Measurements from ENCODE around the gene MAP7D1. TPM values are rescaled to one million over a fixed set of nuclear protein-coding genes. Genes with fewer than 3 reads are reported as not detected.
A peak's percentile ranks its signal among the peaks of the same experiment; 100 is the strongest.

Gene MAP7D1
- total and polyA plus RNA-seq, 2 of the 13 experiments (the other 11 are each of a cell fraction or from before 2014, with no cell fraction given) = 5.6 to 7.2 TPM

- no peak for TF ChIP-seq ATF7 (IDR thresholded peaks at IDR 0.05)
- TF ChIP-seq ATF7 (CRISPR knock-in tag; IDR thresholded peaks at IDR 0.05) = no peak
- TF ChIP-seq ZNF501 (CRISPR knock-in tag; IDR thresholded peaks at IDR 0.05) = peak; percentile 67
- TF ChIP-seq EED (CRISPR knock-in tag; IDR thresholded peaks at IDR 0.05) = 0 out of 2 replicates have a peak, but pooled peaks have one; percentile 32
- TF ChIP-seq, protein P1, sequence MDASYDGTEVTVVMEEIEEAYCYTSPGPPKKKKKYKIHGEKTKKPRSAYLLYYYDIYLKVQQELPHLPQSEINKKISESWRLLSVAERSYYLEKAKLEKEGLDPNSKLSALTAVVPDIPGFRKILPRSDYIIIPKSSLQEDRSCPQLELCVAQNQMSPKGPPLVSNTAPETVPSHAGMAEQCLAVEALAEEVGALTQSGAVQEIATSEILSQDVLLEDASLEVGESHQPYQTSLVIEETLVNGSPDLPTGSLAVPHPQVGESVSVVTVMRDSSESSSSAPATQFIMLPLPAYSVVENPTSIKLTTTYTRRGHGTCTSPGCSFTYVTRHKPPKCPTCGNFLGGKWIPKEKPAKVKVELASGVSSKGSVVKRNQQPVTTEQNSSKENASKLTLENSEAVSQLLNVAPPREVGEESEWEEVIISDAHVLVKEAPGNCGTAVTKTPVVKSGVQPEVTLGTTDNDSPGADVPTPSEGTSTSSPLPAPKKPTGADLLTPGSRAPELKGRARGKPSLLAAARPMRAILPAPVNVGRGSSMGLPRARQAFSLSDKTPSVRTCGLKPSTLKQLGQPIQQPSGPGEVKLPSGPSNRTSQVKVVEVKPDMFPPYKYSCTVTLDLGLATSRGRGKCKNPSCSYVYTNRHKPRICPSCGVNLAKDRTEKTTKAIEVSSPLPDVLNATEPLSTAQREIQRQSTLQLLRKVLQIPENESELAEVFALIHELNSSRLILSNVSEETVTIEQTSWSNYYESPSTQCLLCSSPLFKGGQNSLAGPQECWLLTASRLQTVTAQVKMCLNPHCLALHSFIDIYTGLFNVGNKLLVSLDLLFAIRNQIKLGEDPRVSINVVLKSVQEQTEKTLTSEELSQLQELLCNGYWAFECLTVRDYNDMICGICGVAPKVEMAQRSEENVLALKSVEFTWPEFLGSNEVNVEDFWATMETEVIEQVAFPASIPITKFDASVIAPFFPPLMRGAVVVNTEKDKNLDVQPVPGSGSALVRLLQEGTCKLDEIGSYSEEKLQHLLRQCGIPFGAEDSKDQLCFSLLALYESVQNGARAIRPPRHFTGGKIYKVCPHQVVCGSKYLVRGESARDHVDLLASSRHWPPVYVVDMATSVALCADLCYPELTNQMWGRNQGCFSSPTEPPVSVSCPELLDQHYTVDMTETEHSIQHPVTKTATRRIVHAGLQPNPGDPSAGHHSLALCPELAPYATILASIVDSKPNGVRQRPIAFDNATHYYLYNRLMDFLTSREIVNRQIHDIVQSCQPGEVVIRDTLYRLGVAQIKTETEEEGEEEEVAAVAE (CRISPR knock-in tag; IDR thresholded peaks at IDR 0.05; ENCODE audit: borderline replicate concordance) = no peak
- peak; percentile 93 for TF ChIP-seq RAD21 (CRISPR knock-in tag; IDR thresholded peaks at IDR 0.05)
Observed at GRCh38 chr1:36134505-36135329, 21.2 kb upstream of the MAP7D1 start (continued).

DNA sequence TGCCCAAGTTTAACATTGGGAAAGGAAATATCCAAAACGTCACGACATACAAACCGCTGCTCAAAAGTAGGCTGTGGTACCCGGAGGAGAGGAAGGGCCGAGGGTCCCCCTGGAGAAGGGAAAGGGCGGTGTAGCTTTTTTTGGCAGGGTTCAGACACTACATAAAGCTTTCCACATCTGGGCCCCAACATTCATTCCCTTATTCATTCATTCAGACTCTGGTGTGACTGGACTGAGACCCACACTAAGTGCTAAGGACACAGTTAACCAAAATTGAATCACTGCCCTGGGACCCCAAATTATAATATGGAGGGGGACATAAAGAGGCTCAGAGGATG, 20.7 kb upstream of the MAP7D1 start:
- Histone ChIP-seq H3K4me1 (ENCODE audit: insufficient read depth, low read length) (peaks cover 18% of the 10 kb centered on the region), H3K4me3 (replicated peaks in 1 of 3; ENCODE audit: insufficient read depth in 1 of 3, low read depth in 2 of 3, low read length in 3 of 3) (no peak overlapping the region), H3K4me2 (ENCODE audit: low read depth, low read length) (no peak overlapping the region), H3K9ac (ENCODE audit: insufficient read depth, low read depth, low read length) (no peak overlapping the region), H4K20me1 (ENCODE audit: insufficient read depth, low read length) (no peaks in the 10 kb centered on the region), H3K79me2 (ENCODE audit: insufficient read depth, low read length) (no peaks in the 10 kb centered on the region), H3K9me3 (ENCODE audit: low read length) (no peaks in the 10 kb centered on the region), H3K27ac (ENCODE audit: extremely low read length, insufficient read depth, low read length) (no peak overlapping the region), H2AFZ (ENCODE audit: low read length) (no peak overlapping the region), H3K27me3 (ENCODE audit: control insufficient read depth in 1 of 2, insufficient read depth in 2 of 2, low read length in 2 of 2) (no peaks in the 10 kb centered on the region), H3K36me3 (replicated peaks in 1 of 2; ENCODE audit: control insufficient read depth in 1 of 2, insufficient read depth in 2 of 2, low read length in 2 of 2) (peaks cover 14 to 37% of the 10 kb centered on the region in 2 experiments; a peak in 4 of 5 replicates)
- in situ Hi-C loops (cut with HindIII; ENCODE audit: extremely low pct_ligation_motif_present, low pct_unique_long_range_greater_than_20kb) (no loop called here), intact Hi-C loops (cut with micrococcal nuclease; ENCODE audit: unreplicated experiment) (no loop called here)
- DNase-seq (ENCODE audit: low spot score) = no peak
- POLR2A ChIA-PET = interaction anchor here (1.0 to 1.7 kb wide), 5 partner anchors 14 to 171 kb away, joined by 3 to 4 read pairs (median 4); partner anchors contain the start of genes SH3D21 and TRAPPC3
- CTCF ChIA-PET (ENCODE audit: low intra/inter-chr PET ratio, low total read pairs) = interaction anchor here (1.5 to 4.5 kb wide), 3 partner anchors 33 to 53 kb away, joined by 6 to 104 read pairs (median 9); no protein-coding TSS in a partner anchor
- FAIRE-seq = no peak
- ATAC-seq = no peak
- no TSS peak for BruUV-seq (replicated peaks)
- TF ChIP-seq REXO4 (CRISPR knock-in tag; IDR thresholded peaks at IDR 0.05; ENCODE audit: borderline replicate concordance) = no peak
- TF ChIP-seq ZNF501 (CRISPR knock-in tag; IDR thresholded peaks at IDR 0.05) = 0 out of 2 replicates have a peak, but pooled peaks have one; percentile 1
- 80% methylated on average over 6 of the region's 6 CpGs for WGBS (ENCODE audit: low lambda C conversion rate)
